Osteocyte (in vitro differentiated cells): ENCODE data around the gene ACSS1. TPM values are rescaled to one million over a fixed set of nuclear protein-coding genes. Genes with fewer than 3 reads are reported as not detected.

Source experiments
- DNase-seq: peaks from one replicate; pipeline ENCODE4 v3.0.0; 2021; ENCODE audit warnings: mixed read lengths; ENCODE audit not compliant: unreplicated experiment; ENCODE audit errors: extremely low spot score
- H3K27ac Mint-ChIP-seq: one replicate; pipeline ENCODE4 v1.8.0; 2021; ENCODE audit warnings: mild to moderate bottlenecking, mixed read lengths; ENCODE audit not compliant: unreplicated experiment
- H3K27me3 Mint-ChIP-seq: one replicate; pipeline ENCODE4 v1.8.0; 2021; ENCODE audit warnings: mixed read lengths; ENCODE audit not compliant: unreplicated experiment
- H3K36me3 Mint-ChIP-seq: one replicate; pipeline ENCODE4 v1.8.0; 2021; ENCODE audit warnings: mixed read lengths; ENCODE audit not compliant: unreplicated experiment
- H3K4me1 Mint-ChIP-seq: one replicate; pipeline ENCODE4 v1.8.0; 2021; ENCODE audit warnings: mixed read lengths; ENCODE audit not compliant: unreplicated experiment
- H3K4me3 Mint-ChIP-seq: one replicate; pipeline ENCODE4 v1.8.0; 2021; ENCODE audit warnings: mild to moderate bottlenecking, moderate library complexity, mixed read lengths; ENCODE audit not compliant: unreplicated experiment
- H3K9me3 Mint-ChIP-seq: one replicate; pipeline ENCODE4 v1.8.0; 2021; ENCODE audit warnings: mixed read lengths; ENCODE audit not compliant: unreplicated experiment
- CTCF ChIP-seq: fragments of 200-600 bp; sonication (generic); IDR thresholded peaks from 2 replicates; pipeline ENCODE4 v1.5.0; 2021; ENCODE audit warnings: antibody characterized with exemption, mild to moderate bottlenecking, moderate library complexity
- total RNA-seq: library from RNA; stranded (reverse); gene quantifications from 2 replicates; pipeline ENCODE4 v1.2.1, GENCODE V29; 2021

Gene ACSS1
- total RNA-seq, 1 donor from 2014 or later, result 8.2 TPM

- no peak overlapping the region for H3K4me3 Mint-ChIP-seq
- peak; percentile 73 for DNase-seq
- peaks cover 46% of the 10 kb centered on the region for H3K4me1 Mint-ChIP-seq
- no peak overlapping the region for H3K27ac Mint-ChIP-seq
- peaks cover 25% of the 10 kb centered on the region for H3K27me3 Mint-ChIP-seq
- H3K36me3 Mint-ChIP-seq, result no peaks in the 10 kb centered on the region
- TF ChIP-seq CTCF, result no peak
- H3K9me3 Mint-ChIP-seq, result no peaks in the 10 kb centered on the region
Measured at GRCh38 chr20:24995741-24996448, 62.0 kb downstream of the ACSS1 start.

GRCh38 chr20:24994470-24995368 lies 63.2 kb downstream of the ACSS1 start:
- Mint-ChIP-seq H3K9me3 (no peaks in the 10 kb centered on the region), H3K4me3 (no peak overlapping the region), H3K27ac (peak overlapping the region; percentile 53), H3K36me3 (no peaks in the 10 kb centered on the region), H3K27me3 (peaks cover 25% of the 10 kb centered on the region), H3K4me1 (peaks cover 42% of the 10 kb centered on the region)
- DNase-seq, result peak; percentile 93
- no peak for TF ChIP-seq CTCF

GRCh38 chr20:24994186-24994465 lies 63.8 kb downstream of the ACSS1 start:
- DNase-seq, result no peak
- no peak for TF ChIP-seq CTCF
- Mint-ChIP-seq H3K36me3 (no peaks in the 10 kb centered on the region), H3K27ac (no peak overlapping the region), H3K9me3 (no peaks in the 10 kb centered on the region), H3K4me1 (peaks cover 42% of the 10 kb centered on the region), H3K27me3 (peaks cover 22% of the 10 kb centered on the region), H3K4me3 (no peak overlapping the region)

GRCh38 chr20:24993337-24994185 lies 64.4 kb downstream of the ACSS1 start:
- TF ChIP-seq CTCF, result peak; percentile 58
- H3K27ac Mint-ChIP-seq, result peak overlapping the region; percentile 95
- peaks cover 17% of the 10 kb centered on the region for H3K27me3 Mint-ChIP-seq
- no peak for DNase-seq
- H3K36me3 Mint-ChIP-seq, result peaks cover 2% of the 10 kb centered on the region
- H3K9me3 Mint-ChIP-seq, result no peaks in the 10 kb centered on the region
- H3K4me1 Mint-ChIP-seq, result peaks cover 42% of the 10 kb centered on the region
- H3K4me3 Mint-ChIP-seq, result peak overlapping the region; percentile 92
